Femur (tissue), 1 donor: ENCODE measurements around the gene PKP1.
"Not testable (repeated sequence)": the region's sequence is repeated elsewhere in the genome, so short reads cannot be mapped to it uniquely, and the experiment has no call there.

Source experiments
- DNase-seq: peaks from one replicate; pipeline ENCODE4 v3.0.0-alpha.2; 2017

The PKP1 gene

GRCh38 chr1:201282931-201283829 is at the start of gene PKP1:
Gene PKP1, plus strand, starts transcription at chr1:201283506. Its CDS starts 197 bp downstream, at chr1:201283703.
- peak; percentile 76 for DNase-seq

- DNase-seq: not testable (repeated sequence)
These were observed 43.7 kb upstream of the PKP1 start for GRCh38 chr1:201239646-201240045.

GRCh38 chr1:201240171-201240570 is 43.1 kb upstream of the PKP1 start:
- no peak for DNase-seq

- no peak for DNase-seq
These were observed 41.6 kb upstream of the PKP1 start for GRCh38 chr1:201241736-201242135.

- no peak for DNase-seq
These were observed 38.2 kb upstream of the PKP1 start for GRCh38 chr1:201245082-201245481.

GRCh38 chr1:201248721-201249559 is 34.4 kb upstream of the PKP1 start:
- DNase-seq: no peak

GRCh38 chr1:201250326-201251011 is 32.8 kb upstream of the PKP1 start:
- no peak for DNase-seq

- no peak for DNase-seq
These were observed 31.9 kb upstream of the PKP1 start for GRCh38 chr1:201251411-201251810.

- no peak for DNase-seq
These were observed 31.4 kb upstream of the PKP1 start for GRCh38 chr1:201251851-201252430.

GRCh38 chr1:201252944-201253371 is 30.3 kb upstream of the PKP1 start:
- no peak for DNase-seq

- DNase-seq: no peak
These were observed 29.9 kb upstream of the PKP1 start for GRCh38 chr1:201253411-201253810.

- no peak for DNase-seq
These were observed 29.2 kb upstream of the PKP1 start for GRCh38 chr1:201253906-201254624.

GRCh38 chr1:201254625-201255478 is 28.5 kb upstream of the PKP1 start:
- DNase-seq: peak; percentile 69

GRCh38 chr1:201255479-201256362 is 27.6 kb upstream of the PKP1 start:
- no peak for DNase-seq

- not testable (repeated sequence) for DNase-seq
These were observed 25.2 kb upstream of the PKP1 start for GRCh38 chr1:201258132-201258531.

- DNase-seq: no peak
These were observed 24.5 kb upstream of the PKP1 start for GRCh38 chr1:201258763-201259230.

GRCh38 chr1:201259476-201260235 is 23.6 kb upstream of the PKP1 start:
- DNase-seq: peak; percentile 57

- peak; percentile 71 for DNase-seq
These were observed 23.1 kb upstream of the PKP1 start for GRCh38 chr1:201260236-201260590.
